WTC11 (cell line): ENCODE data around the gene EVX1. TPM values are rescaled to one million over a fixed set of nuclear protein-coding genes. Genes with fewer than 3 reads are reported as not detected.

ENCODE experiments used
- ATAC-seq: fragments of 200-7000 bp; cut with Tn5 transposase; 2 replicates; pipeline ENCODE4 v1.10.0; 2021; ENCODE audit warnings: mild to moderate bottlenecking, moderate library complexity
- CTCF ChIA-PET: fragments of 300-600 bp; sonication (Branson Sonifier 250); formaldehyde crosslinking; loops from one replicate; lab custom pipeline; 2021; ENCODE audit warnings: antibody characterized with exemption; lab: Charles Lee
- POLR2A ChIA-PET: fragments of 350-600 bp; sonication (Branson Sonifier 250); formaldehyde crosslinking; loops from one replicate; lab custom pipeline; 2021; ENCODE audit warnings: antibody characterized with exemption; lab: Charles Lee
- DNase-seq: peaks from one replicate; pipeline ENCODE4 v3.0.0; 2021; ENCODE audit warnings: low spot score
- H3K27ac Mint-ChIP-seq: 2 replicates; pipeline ENCODE4 v1.8.0; 2021; ENCODE audit warnings: mixed read lengths
- H3K27me3 Mint-ChIP-seq: 2 replicates; pipeline ENCODE4 v1.8.0; 2021; ENCODE audit warnings: low read depth, mild to moderate bottlenecking, moderate library complexity, mixed read lengths
- H3K36me3 Mint-ChIP-seq: 2 replicates; pipeline ENCODE4 v1.8.0; 2021; ENCODE audit warnings: mixed read lengths
- H3K4me1 Mint-ChIP-seq: 2 replicates; pipeline ENCODE4 v1.8.0; 2022; ENCODE audit warnings: mixed read lengths
- H3K4me3 Mint-ChIP-seq: 2 replicates; pipeline ENCODE4 v1.8.0; 2021; ENCODE audit warnings: mild to moderate bottlenecking, moderate library complexity, mixed read lengths
- H3K9me3 Mint-ChIP-seq: 2 replicates; pipeline ENCODE4 v1.8.0; 2021; ENCODE audit warnings: mixed read lengths
- ATF1 ChIP-seq: sonication (generic); formaldehyde crosslinking; IDR thresholded peaks from 2 replicates; pipeline ENCODE4 v1.8.1; 2023; ENCODE audit warnings: mild to moderate bottlenecking, moderate library complexity, missing genetic modification reagents
- CREM ChIP-seq: sonication (generic); formaldehyde crosslinking; IDR thresholded peaks from 2 replicates; pipeline ENCODE4 v1.8.1; 2022; ENCODE audit warnings: mild to moderate bottlenecking, missing genetic modification reagents, moderate library complexity
- ESRRA ChIP-seq: sonication (generic); formaldehyde crosslinking; IDR thresholded peaks from 2 replicates; pipeline ENCODE4 v1.8.1; 2022; ENCODE audit warnings: mild to moderate bottlenecking, missing genetic modification reagents, borderline replicate concordance
- GABPB1 ChIP-seq: sonication (generic); formaldehyde crosslinking; IDR thresholded peaks from 2 replicates; pipeline ENCODE4 v1.8.1; 2023; ENCODE audit warnings: mild to moderate bottlenecking, missing genetic modification reagents
- HMGA2 ChIP-seq: fragments of 250-450 bp; sonication (Bioruptor Pico); IDR thresholded peaks from 2 replicates; pipeline ENCODE4 v1.4.0; 2021; ENCODE audit warnings: mild to moderate bottlenecking, moderate library complexity
- JAZF1 ChIP-seq: fragments of 250-450 bp; sonication (Bioruptor Pico); IDR thresholded peaks from 2 replicates; pipeline ENCODE4 v1.9.0; 2021; ENCODE audit warnings: moderate library complexity, mild to moderate bottlenecking, inconsistent platforms
- JUN ChIP-seq: sonication (generic); formaldehyde crosslinking; IDR thresholded peaks from 2 replicates; pipeline ENCODE4 v1.8.0; 2023; ENCODE audit warnings: mild to moderate bottlenecking, missing genetic modification reagents
- NFE2L1 ChIP-seq: sonication (generic); formaldehyde crosslinking; IDR thresholded peaks from 2 replicates; pipeline ENCODE4 v1.8.1; 2023; ENCODE audit warnings: missing genetic modification reagents
- NR3C1 ChIP-seq: sonication (generic); formaldehyde crosslinking; conservative IDR thresholded peaks from 2 replicates; pipeline ENCODE4 v1.8.1; 2023; ENCODE audit warnings: low read depth, mild to moderate bottlenecking, missing genetic modification reagents
- SMAD3 ChIP-seq: sonication (generic); formaldehyde crosslinking; IDR thresholded peaks from 2 replicates; pipeline ENCODE4 v1.8.0; 2022; ENCODE audit warnings: missing genetic modification reagents, mild to moderate bottlenecking, borderline replicate concordance
- SP1 ChIP-seq: sonication (generic); formaldehyde crosslinking; conservative IDR thresholded peaks from 2 replicates; pipeline ENCODE4 v1.8.1; 2022; ENCODE audit warnings: missing genetic modification reagents
- TP53 ChIP-seq: sonication (generic); formaldehyde crosslinking; IDR thresholded peaks from 2 replicates; pipeline ENCODE4 v1.8.1; 2023; ENCODE audit warnings: mild to moderate bottlenecking, missing genetic modification reagents
- ZNF121 ChIP-seq: sonication (generic); formaldehyde crosslinking; IDR thresholded peaks from 2 replicates; pipeline ENCODE4 v1.8.0; 2023; ENCODE audit warnings: missing genetic modification reagents
- ZNF219 ChIP-seq: sonication (generic); formaldehyde crosslinking; IDR thresholded peaks from 2 replicates; pipeline ENCODE4 v1.8.0; 2023; ENCODE audit warnings: missing genetic modification reagents, mild to moderate bottlenecking, borderline replicate concordance
- ZNF396 ChIP-seq: fragments of 250-450 bp; sonication (Bioruptor Pico); IDR thresholded peaks from 2 replicates; pipeline ENCODE4 v1.8.0; 2021; ENCODE audit warnings: mild to moderate bottlenecking, moderate library complexity, borderline replicate concordance
- ZNF423 ChIP-seq: fragments of 250-450 bp; sonication (Bioruptor Pico); IDR thresholded peaks from 2 replicates; pipeline ENCODE4 v2.1.2; 2022; ENCODE audit warnings: mild to moderate bottlenecking, moderate library complexity
- total RNA-seq: library from RNA; stranded (reverse); gene quantifications from 3 replicates; pipeline ENCODE4 v1.2.3, GENCODE V29; 2021
- TF ChIP-seq, protein P1 (sequence below): sonication (generic); formaldehyde crosslinking; IDR thresholded peaks from 2 replicates; pipeline ENCODE4 v1.8.0; 2022; ENCODE audit warnings: mild to moderate bottlenecking, missing genetic modification reagents
- TF ChIP-seq, protein P2 (sequence below): sonication (generic); formaldehyde crosslinking; IDR thresholded peaks from 2 replicates; pipeline ENCODE4 v1.8.1; 2023; ENCODE audit warnings: mild to moderate bottlenecking, missing genetic modification reagents, moderate library complexity
- TF ChIP-seq, protein P3 (sequence below): fragments of 250-450 bp; sonication (Bioruptor Pico); IDR thresholded peaks from 2 replicates; pipeline ENCODE4 v1.9.0; 2021; ENCODE audit warnings: mild to moderate bottlenecking
- TF ChIP-seq, protein P4 (sequence below): fragments of 250-450 bp; sonication (Bioruptor Pico); IDR thresholded peaks from 2 replicates; pipeline ENCODE4 v1.9.0; 2021; ENCODE audit warnings: moderate library complexity, mild to moderate bottlenecking, inconsistent platforms, borderline replicate concordance
- TF ChIP-seq, protein P5 (sequence below): sonication (generic); formaldehyde crosslinking; IDR thresholded peaks from 2 replicates; pipeline ENCODE4 v1.8.1; 2022; ENCODE audit warnings: low read depth, mild to moderate bottlenecking, moderate library complexity, missing genetic modification reagents, borderline replicate concordance
- TF ChIP-seq, protein P6 (sequence below): sonication (generic); formaldehyde crosslinking; conservative IDR thresholded peaks from 2 replicates; pipeline ENCODE4 v1.8.1; 2023; ENCODE audit warnings: mild to moderate bottlenecking, low read depth, missing genetic modification reagents, moderate library complexity
- TF ChIP-seq, protein P7 (sequence below): sonication (generic); formaldehyde crosslinking; IDR thresholded peaks from 2 replicates; pipeline ENCODE4 v1.8.0; 2023; ENCODE audit warnings: missing genetic modification reagents

EVX1 gene
- total RNA-seq, 1 experiment from 2014 or later = not detected

DNA sequence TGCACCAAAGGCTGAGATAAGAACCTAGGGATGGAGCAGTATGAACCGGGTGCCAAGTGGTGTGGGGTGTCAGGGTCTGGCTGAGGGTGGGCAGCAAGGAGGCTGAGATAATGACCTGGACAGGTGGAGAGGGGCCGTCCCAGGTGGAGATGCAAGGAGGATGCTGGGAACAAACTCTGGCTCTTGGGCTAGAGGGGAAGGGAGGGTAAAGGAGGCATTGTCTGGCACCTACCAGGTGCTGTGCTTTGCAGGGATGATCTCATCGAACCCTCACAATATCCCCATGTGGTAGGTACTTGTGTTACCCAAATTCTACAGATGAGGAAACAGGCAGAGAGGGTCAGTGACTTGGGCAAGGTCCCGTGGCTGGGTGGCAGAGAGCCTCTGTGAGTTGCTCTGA lies 22.8 kb upstream of the EVX1 start (continued):
- TF ChIP-seq, protein P1, sequence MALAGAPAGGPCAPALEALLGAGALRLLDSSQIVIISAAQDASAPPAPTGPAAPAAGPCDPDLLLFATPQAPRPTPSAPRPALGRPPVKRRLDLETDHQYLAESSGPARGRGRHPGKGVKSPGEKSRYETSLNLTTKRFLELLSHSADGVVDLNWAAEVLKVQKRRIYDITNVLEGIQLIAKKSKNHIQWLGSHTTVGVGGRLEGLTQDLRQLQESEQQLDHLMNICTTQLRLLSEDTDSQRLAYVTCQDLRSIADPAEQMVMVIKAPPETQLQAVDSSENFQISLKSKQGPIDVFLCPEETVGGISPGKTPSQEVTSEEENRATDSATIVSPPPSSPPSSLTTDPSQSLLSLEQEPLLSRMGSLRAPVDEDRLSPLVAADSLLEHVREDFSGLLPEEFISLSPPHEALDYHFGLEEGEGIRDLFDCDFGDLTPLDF (CRISPR knock-in tag) = no peak
- TF ChIP-seq NR3C1 = no peak

DNA sequence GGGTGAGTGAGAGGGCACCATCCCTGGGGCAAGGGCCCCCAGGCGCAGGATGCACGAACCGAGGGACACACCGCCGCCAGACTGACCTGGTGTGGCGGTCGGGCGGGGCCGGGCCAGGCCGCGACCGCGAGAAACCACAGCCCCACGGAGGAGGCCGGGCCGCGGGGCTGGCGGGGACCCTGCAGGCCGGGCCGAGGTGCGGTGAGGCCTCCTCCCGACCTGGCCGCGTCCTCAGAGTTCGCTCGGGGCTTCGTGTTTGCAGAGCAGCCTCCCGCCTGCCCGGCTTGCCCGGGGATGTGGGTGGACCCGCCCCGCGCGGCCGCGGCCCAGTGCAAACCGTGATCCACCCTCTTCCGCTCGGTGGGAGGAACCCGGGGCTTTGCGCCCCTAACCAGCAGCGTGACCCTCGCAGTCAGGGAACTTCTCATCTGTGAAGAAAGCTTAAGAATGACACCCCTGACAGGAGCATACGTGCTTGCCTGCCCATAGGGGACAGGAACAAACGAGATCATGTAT lies 22.1 kb upstream of the EVX1 start:
- no peak overlapping the region for H3K4me3 Mint-ChIP-seq
- DNase-seq = no peak
- no peaks in the 10 kb centered on the region for H3K36me3 Mint-ChIP-seq
- H3K4me1 Mint-ChIP-seq = peaks cover 37% of the 10 kb centered on the region
- ATAC-seq = peak; percentile 66
- H3K9me3 Mint-ChIP-seq = no peaks in the 10 kb centered on the region
- ChIA-PET POLR2A (no interaction called here), CTCF (no interaction called here)
- H3K27ac Mint-ChIP-seq = no peak overlapping the region
- TF ChIP-seq TP53 = no peak
- TF ChIP-seq CREM (CRISPR knock-in tag) = no peak
- no peak for TF ChIP-seq JAZF1 (CRISPR knock-in tag)
- TF ChIP-seq, protein P2, sequence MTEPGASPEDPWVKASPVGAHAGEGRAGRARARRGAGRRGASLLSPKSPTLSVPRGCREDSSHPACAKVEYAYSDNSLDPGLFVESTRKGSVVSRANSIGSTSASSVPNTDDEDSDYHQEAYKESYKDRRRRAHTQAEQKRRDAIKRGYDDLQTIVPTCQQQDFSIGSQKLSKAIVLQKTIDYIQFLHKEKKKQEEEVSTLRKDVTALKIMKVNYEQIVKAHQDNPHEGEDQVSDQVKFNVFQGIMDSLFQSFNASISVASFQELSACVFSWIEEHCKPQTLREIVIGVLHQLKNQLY (CRISPR knock-in tag) = no peak
- TF ChIP-seq SP1 = no peak
- TF ChIP-seq, protein P3, sequence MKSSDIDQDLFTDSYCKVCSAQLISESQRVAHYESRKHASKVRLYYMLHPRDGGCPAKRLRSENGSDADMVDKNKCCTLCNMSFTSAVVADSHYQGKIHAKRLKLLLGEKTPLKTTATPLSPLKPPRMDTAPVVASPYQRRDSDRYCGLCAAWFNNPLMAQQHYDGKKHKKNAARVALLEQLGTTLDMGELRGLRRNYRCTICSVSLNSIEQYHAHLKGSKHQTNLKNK (CRISPR knock-in tag) = no peak
- TF ChIP-seq NFE2L1 (CRISPR knock-in tag) = no peak
- TF ChIP-seq, protein P4, sequence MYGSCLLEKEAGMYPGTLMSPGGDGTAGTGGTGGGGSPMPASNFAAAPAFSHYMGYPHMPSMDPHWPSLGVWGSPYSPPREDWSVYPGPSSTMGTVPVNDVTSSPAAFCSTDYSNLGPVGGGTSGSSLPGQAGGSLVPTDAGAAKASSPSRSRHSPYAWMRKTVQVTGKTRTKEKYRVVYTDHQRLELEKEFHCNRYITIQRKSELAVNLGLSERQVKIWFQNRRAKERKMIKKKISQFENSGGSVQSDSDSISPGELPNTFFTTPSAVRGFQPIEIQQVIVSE (CRISPR knock-in tag) = no peak
- TF ChIP-seq HMGA2 (CRISPR knock-in tag) = no peak
- TF ChIP-seq, protein P5, sequence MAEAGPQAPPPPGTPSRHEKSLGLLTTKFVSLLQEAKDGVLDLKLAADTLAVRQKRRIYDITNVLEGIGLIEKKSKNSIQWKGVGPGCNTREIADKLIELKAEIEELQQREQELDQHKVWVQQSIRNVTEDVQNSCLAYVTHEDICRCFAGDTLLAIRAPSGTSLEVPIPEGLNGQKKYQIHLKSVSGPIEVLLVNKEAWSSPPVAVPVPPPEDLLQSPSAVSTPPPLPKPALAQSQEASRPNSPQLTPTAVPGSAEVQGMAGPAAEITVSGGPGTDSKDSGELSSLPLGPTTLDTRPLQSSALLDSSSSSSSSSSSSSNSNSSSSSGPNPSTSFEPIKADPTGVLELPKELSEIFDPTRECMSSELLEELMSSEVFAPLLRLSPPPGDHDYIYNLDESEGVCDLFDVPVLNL (CRISPR knock-in tag) = no peak
- no peak for TF ChIP-seq ZNF219 (CRISPR knock-in tag)
- no peak for TF ChIP-seq ZNF423 (CRISPR knock-in tag)
- no peak for TF ChIP-seq ZNF396
- TF ChIP-seq, protein P6, sequence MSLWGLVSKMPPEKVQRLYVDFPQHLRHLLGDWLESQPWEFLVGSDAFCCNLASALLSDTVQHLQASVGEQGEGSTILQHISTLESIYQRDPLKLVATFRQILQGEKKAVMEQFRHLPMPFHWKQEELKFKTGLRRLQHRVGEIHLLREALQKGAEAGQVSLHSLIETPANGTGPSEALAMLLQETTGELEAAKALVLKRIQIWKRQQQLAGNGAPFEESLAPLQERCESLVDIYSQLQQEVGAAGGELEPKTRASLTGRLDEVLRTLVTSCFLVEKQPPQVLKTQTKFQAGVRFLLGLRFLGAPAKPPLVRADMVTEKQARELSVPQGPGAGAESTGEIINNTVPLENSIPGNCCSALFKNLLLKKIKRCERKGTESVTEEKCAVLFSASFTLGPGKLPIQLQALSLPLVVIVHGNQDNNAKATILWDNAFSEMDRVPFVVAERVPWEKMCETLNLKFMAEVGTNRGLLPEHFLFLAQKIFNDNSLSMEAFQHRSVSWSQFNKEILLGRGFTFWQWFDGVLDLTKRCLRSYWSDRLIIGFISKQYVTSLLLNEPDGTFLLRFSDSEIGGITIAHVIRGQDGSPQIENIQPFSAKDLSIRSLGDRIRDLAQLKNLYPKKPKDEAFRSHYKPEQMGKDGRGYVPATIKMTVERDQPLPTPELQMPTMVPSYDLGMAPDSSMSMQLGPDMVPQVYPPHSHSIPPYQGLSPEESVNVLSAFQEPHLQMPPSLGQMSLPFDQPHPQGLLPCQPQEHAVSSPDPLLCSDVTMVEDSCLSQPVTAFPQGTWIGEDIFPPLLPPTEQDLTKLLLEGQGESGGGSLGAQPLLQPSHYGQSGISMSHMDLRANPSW (CRISPR knock-in tag) = no peak
- H3K27me3 Mint-ChIP-seq = peaks cover 100% of the 10 kb centered on the region

DNA sequence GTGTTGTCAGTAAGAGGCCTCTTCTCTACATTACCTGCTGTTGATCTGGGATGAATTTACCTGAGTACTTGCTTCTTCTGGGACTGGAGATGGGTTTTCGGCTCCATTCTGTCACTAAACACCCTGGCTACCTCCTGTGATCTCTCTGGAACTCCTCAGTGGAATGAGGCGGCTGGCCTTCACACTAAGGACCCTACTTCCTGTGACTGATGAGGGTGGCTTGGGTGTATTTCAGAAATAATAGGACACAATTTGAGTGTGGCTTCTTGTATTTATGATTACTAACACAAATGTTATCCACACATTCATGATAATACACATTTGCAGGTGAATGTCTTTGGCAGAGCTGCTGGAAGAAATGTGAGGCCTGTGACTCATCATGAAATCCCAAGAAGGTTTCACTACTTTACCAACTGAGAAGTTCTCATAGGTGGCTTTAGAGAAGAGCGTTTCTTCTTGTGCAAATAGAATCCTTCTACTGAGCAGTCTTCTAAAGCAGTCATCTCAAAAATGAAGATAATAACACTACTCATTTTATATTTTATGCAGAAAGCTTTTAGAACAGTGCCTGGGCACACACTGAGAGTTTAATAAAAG lies 21.3 kb upstream of the EVX1 start:
- Mint-ChIP-seq H3K9me3 (no peaks in the 10 kb centered on the region), H3K4me3 (no peak overlapping the region; the same call in 1 of the 2 replicates), H3K27ac (no peak overlapping the region), H3K4me1 (peaks cover 30% of the 10 kb centered on the region), H3K27me3 (peaks cover 100% of the 10 kb centered on the region), H3K36me3 (no peaks in the 10 kb centered on the region)
- no peak for DNase-seq
- ChIA-PET POLR2A (no interaction called here), CTCF (no interaction called here)
- TF ChIP-seq ZNF121 (no peak), ATF1 (CRISPR knock-in tag) (no peak), JUN (CRISPR knock-in tag) (no peak), GABPB1 (CRISPR knock-in tag) (no peak), SMAD3 (CRISPR knock-in tag) (no peak), TP53 (no peak), ESRRA (CRISPR knock-in tag) (no peak)
- TF ChIP-seq, protein P7, sequence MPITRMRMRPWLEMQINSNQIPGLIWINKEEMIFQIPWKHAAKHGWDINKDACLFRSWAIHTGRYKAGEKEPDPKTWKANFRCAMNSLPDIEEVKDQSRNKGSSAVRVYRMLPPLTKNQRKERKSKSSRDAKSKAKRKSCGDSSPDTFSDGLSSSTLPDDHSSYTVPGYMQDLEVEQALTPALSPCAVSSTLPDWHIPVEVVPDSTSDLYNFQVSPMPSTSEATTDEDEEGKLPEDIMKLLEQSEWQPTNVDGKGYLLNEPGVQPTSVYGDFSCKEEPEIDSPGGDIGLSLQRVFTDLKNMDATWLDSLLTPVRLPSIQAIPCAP (CRISPR knock-in tag) = no peak
- no peak for ATAC-seq
